SW 1271 (cell line): ENCODE results near the gene UBE2QL1.

Source experiments
- DNase-seq, 2 experiments: peaks; one replicate each; lab custom pipeline; 2025; lab: John Stamatoyannopoulos, UW

UBE2QL1 gene

GRCh38 chr5:6448622-6449464 is at the start of gene UBE2QL1:
TSS of gene UBE2QL1 (plus strand) at chr5:6448859. CDS start at chr5:6448894, 35 bp downstream.
- no peak for DNase-seq

- no peak for DNase-seq
These were observed 48.4 kb upstream of the UBE2QL1 start for GRCh38 chr5:6399980-6400910.

GRCh38 chr5:6401410-6401809 is 47.2 kb upstream of the UBE2QL1 start:
- DNase-seq, result no peak

- DNase-seq, result no peak
These were observed 45.7 kb upstream of the UBE2QL1 start for GRCh38 chr5:6402939-6403338.

- no peak for DNase-seq
These were observed 45.2 kb upstream of the UBE2QL1 start for GRCh38 chr5:6403416-6403815.

- no peak for DNase-seq
These were observed 44.5 kb upstream of the UBE2QL1 start for GRCh38 chr5:6404129-6404528.

- DNase-seq, result no peak
These were observed 43.1 kb upstream of the UBE2QL1 start for GRCh38 chr5:6405591-6405990.

GRCh38 chr5:6407558-6408259 is 41.0 kb upstream of the UBE2QL1 start:
- no peak for DNase-seq

GRCh38 chr5:6408260-6408596 is 40.4 kb upstream of the UBE2QL1 start:
- no peak for DNase-seq

- no peak for DNase-seq
These were observed 39.8 kb upstream of the UBE2QL1 start for GRCh38 chr5:6408627-6409446.

- no peak for DNase-seq
These were observed 38.2 kb upstream of the UBE2QL1 start for GRCh38 chr5:6410421-6410820.

GRCh38 chr5:6411141-6411540 is 37.5 kb upstream of the UBE2QL1 start:
- no peak for DNase-seq

- DNase-seq, result no peak
These were observed 35.8 kb upstream of the UBE2QL1 start for GRCh38 chr5:6412811-6413210.

GRCh38 chr5:6417657-6418056 is 31.0 kb upstream of the UBE2QL1 start:
- no peak for DNase-seq

- no peak for DNase-seq
These were observed 29.9 kb upstream of the UBE2QL1 start for GRCh38 chr5:6418679-6419276.

- no peak for DNase-seq
These were observed 29.3 kb upstream of the UBE2QL1 start for GRCh38 chr5:6419340-6419852.

GRCh38 chr5:6423327-6424109 is 25.1 kb upstream of the UBE2QL1 start:
- no peak for DNase-seq

- DNase-seq, result no peak
These were observed 24.5 kb upstream of the UBE2QL1 start for GRCh38 chr5:6424110-6424659.

GRCh38 chr5:6424700-6425099 is 24.0 kb upstream of the UBE2QL1 start:
- DNase-seq, result no peak

GRCh38 chr5:6427694-6428093 is 21.0 kb upstream of the UBE2QL1 start:
- no peak for DNase-seq
